ENCODE data around the gene DRD3. TPM values are rescaled to one million over a fixed set of nuclear protein-coding genes. Genes with fewer than 3 reads are reported as not detected.

DRD3 gene
- total and polyA plus RNA-seq, 8 donors: not detected

DNA sequence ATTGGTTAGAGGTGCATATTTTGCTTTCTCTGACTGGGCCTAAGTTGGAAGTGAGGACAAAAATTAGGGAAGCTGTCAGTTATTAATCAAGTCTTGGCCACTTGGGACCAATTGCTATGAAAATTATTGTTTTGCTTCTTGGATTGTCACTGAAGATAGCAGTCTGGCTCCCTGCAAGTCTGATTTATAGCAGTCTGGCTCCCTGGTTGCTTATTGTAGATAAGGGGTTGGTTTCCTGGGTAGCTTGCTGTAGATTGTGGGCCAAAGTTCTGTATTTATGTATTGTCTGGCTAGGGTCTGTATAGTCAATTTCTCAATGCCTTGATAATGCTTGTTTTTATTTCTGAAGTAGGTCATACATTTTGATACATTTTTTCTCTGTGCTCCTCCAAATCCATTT is 13.3 kb upstream of the DRD3 start:
- Histone ChIP-seq H3K4me1 (no peaks in the 10 kb centered on the region), H3K27ac (no peak overlapping the region), H3K36me3 (no peaks in the 10 kb centered on the region), H3K27me3 (no peaks in the 10 kb centered on the region), H3K9me3 (no peaks in the 10 kb centered on the region), H3K4me3 (no peak overlapping the region)
- ATAC-seq (no peak), DNase-seq (no peak), FAIRE-seq (no peak)
- TF ChIP-seq, protein P1, sequence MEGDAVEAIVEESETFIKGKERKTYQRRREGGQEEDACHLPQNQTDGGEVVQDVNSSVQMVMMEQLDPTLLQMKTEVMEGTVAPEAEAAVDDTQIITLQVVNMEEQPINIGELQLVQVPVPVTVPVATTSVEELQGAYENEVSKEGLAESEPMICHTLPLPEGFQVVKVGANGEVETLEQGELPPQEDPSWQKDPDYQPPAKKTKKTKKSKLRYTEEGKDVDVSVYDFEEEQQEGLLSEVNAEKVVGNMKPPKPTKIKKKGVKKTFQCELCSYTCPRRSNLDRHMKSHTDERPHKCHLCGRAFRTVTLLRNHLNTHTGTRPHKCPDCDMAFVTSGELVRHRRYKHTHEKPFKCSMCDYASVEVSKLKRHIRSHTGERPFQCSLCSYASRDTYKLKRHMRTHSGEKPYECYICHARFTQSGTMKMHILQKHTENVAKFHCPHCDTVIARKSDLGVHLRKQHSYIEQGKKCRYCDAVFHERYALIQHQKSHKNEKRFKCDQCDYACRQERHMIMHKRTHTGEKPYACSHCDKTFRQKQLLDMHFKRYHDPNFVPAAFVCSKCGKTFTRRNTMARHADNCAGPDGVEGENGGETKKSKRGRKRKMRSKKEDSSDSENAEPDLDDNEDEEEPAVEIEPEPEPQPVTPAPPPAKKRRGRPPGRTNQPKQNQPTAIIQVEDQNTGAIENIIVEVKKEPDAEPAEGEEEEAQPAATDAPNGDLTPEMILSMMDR (IDR thresholded peaks at IDR 0.05): no peak
- intact Hi-C loops (cut with DNase I): no loop called here

DNA sequence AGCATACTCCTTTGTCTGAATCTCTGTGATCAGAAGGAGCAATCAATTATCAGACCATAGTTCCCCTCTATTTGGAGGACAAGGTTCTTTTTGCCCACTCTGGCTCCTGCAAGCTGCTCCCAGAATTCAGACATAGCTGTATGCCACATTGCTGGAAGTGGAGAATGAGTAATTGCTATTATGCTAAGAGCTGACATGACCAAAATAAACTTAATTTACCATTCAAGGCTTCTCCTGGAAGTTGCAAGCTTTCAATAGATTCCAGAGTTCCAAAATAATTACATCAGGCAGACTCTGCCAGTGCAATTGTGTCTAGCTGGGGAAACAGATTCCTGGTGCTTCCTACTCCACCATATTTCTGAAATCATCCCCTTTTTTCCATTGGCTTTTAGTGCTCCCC is 7.6 kb upstream of the DRD3 start:
- no peak for ATAC-seq
- no peak for DNase-seq
- Histone ChIP-seq H3K36me3 (no peaks in the 10 kb centered on the region), H3K27me3 (no peaks in the 10 kb centered on the region), H3K4me1 (no peaks in the 10 kb centered on the region), H3K4me3 (no peak overlapping the region), H3K27ac (no peak overlapping the region), H3K9me3 (no peaks in the 10 kb centered on the region)
- intact Hi-C loops (cut with DNase I): no loop called here
- no peak for FAIRE-seq
- TF ChIP-seq, protein P1 (IDR thresholded peaks at IDR 0.05): no peak

DNA sequence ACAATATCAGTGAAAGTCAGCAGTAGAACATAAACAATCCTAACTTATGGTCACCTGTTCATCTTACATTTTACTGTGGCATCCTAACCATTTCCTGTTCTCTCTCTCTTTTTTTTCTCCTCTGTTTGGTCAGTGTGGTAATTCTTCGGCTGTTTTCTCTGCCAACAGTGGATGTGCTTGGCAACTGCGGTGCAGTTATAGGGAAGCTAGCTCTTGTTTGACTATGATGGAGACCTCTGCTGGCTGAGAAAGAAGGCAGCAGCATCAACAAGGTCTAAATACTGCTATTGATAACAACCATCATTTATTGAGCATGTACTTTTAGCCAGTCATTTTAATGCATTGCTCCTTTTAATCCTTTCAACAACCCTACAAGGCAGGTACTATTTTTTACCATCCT is 723 bp upstream of the DRD3 start:
- intact Hi-C loops (cut with DNase I): no loop called here
- H3K36me3 ChIP-seq: no peaks in the 10 kb centered on the region
- DNase-seq (no peak), ATAC-seq (peak in 2 of 4 donors; percentile 43 to 44), FAIRE-seq (no peak)
- WGBS, 2 donors: 9 to 14% methylated on average over 2 of the region's 2 CpGs
- no peaks in the 10 kb centered on the region for H3K27me3 ChIP-seq
- H3K9me3 ChIP-seq: no peaks in the 10 kb centered on the region
- H3K4me1 ChIP-seq: no peaks in the 10 kb centered on the region
- no peak overlapping the region for H3K27ac ChIP-seq
- H3K4me3 ChIP-seq: no peak overlapping the region
- TF ChIP-seq, protein P1 (IDR thresholded peaks at IDR 0.05): no peak

DNA sequence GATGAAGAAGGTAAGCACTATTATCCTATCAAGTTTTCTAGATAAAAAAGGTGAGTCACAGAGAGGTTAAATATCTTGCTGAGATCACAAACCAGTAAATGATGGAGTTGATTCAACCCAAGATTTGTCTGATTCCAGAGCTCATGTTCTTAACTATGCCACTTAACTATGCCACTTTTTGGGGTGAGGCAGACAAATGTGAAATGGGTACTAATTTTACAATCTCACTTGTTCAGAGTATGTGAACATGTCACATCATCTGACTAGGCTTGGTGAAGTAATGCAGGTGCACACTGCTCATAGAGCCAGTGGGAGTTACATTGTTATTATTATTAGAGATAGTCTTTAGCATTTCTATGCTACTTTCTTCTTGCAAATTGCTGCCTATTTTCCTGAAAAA is 2.0 kb downstream of the DRD3 start:
- no peak for DNase-seq
- H3K36me3 ChIP-seq: no peaks in the 10 kb centered on the region
- no peak for ATAC-seq
- H3K9me3 ChIP-seq: no peaks in the 10 kb centered on the region
- H3K27ac ChIP-seq: no peak overlapping the region
- H3K4me3 ChIP-seq: no peak overlapping the region
- TF ChIP-seq, protein P1 (IDR thresholded peaks at IDR 0.05): no peak
- intact Hi-C loops (cut with DNase I): no loop called here
- no peaks in the 10 kb centered on the region for H3K4me1 ChIP-seq
- no peaks in the 10 kb centered on the region for H3K27me3 ChIP-seq
- FAIRE-seq: no peak

DNA sequence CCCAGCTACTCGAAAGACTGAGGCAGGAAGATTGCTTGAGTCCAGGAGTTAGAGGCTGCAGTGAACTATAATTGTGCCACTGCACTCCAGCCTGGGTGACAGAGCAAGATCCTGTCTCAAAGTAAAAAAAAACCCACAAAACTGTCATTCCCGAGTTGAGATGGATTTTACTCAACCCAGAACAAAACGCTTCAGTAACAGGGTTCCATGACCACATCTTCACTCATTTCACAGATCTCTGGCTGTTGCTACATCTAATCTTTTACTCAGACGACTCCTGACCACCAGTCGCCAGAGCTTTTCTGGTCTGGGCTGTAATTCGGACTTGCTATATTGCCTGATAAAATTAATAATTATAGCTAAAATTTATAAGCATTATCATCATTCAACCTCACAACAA is 2.4 kb downstream of the DRD3 start:
- H3K27me3 ChIP-seq: no peaks in the 10 kb centered on the region
- intact Hi-C loops (cut with DNase I): no loop called here
- WGBS, 2 donors: 48 to 69% methylated on average over 6 of the region's 6 CpGs
- no peak overlapping the region for H3K4me3 ChIP-seq
- FAIRE-seq (no peak), DNase-seq (no peak), ATAC-seq (no peak)
- H3K9me3 ChIP-seq: no peaks in the 10 kb centered on the region
- H3K4me1 ChIP-seq: no peaks in the 10 kb centered on the region
- H3K27ac ChIP-seq: no peak overlapping the region
- no peaks in the 10 kb centered on the region for H3K36me3 ChIP-seq
- TF ChIP-seq, protein P1 (IDR thresholded peaks at IDR 0.05): no peak
